Retina (tissue), 1 donor: ENCODE results near the gene JAZF1.

Experiments
- DNase-seq: peaks from one replicate; pipeline ENCODE4 v3.0.0-alpha.2; 2016

Gene JAZF1

GRCh38 chr7:27955011-27955410 is 225.6 kb downstream of the JAZF1 start:
- no peak for DNase-seq

DNA sequence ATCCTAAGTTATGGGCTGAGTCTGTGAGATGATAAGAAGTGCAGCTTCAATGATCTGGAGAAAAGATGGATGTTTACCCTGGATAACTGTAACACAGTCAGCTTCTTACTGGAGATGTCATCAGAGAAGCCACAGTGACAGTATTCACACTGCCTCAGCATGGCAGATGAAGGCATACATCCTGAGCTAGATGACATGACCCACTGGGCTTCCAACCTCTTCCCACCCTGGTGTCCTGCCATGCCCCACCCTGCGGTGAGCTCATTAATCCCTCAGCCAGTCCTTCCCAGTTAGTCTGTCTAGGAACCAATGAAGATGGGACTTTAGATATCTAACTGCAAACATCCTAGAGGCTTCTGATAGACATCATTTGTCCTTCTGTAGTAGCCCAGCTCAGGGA is 226.8 kb downstream of the JAZF1 start:
- no peak for DNase-seq

- DNase-seq, result no peak
Measured at GRCh38 chr7:27953361-27953760, 227.2 kb downstream of the JAZF1 start.

DNA sequence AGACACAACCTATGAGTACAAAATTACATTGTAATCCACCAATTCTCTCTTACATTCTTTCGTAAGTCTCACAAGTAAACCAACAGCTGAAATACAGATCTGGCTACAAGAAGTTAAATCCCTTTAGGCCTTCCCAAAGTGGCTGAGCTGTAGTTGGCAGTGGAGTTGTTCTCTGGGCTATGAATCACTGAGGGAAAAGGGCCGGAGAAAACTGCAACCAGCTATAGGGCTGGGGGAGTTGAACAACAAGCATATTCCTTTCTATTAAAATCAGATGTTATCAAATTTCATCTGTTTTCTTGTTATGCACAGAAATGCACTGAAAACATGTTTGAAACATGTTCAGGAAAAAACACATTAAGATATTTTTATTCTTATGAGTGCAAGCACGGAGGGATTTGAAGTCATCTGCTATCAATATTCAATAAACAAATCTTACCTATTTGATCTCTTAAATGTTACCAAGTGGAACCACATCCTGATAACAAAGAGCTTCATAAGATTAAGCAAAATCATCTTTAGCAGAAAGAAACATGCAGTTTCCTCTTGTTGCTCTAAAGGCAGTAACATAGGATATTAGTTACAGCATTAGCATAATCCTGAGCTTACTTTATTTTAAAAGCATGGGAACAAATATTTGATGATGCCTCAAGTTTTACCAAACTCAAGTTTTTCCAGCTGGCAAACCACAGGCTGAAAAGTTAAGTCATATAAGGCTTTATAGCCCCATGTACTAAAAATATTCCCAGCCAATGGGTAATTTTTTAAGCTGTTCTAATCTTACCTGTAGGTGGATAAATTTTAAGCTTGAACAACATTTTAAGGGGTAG is 227.9 kb downstream of the JAZF1 start:
- DNase-seq, result no peak

DNA sequence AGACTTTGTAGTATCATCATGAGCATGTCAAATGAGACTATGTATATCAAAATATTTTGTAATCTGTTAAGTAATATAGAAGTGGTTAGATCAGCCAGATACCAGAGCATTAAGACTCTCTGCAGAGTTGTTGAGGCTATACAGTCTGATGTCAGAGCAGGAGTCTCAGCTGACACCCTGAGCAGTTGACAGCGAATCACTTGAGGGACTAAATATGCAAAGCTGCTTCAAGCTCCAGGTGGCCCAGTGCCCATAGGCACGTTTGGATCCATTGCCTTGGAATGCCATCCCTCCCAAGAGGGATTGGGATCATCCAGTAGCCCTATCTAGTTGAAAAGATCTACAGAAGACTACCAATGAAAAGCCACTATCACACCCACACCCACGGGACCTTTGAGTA is 230.5 kb downstream of the JAZF1 start:
- DNase-seq, result no peak

DNA sequence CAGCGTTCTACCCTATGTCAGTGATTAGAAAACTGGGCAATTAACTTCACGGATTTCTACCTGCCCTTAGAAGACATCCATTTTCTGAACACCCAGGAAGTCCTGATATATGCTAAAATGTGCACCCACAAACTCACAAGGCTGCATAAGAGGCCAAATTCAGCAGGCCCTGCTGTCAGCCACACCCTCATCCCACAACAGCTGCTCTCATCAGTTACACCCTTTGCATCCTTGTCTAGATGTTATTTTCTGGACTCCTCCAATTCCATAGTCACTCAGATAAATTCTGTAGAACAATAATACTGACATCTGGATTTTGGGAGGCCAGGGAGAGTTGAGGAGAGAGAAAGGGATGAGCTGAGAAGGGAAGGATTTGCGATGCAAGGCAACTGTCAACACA is 231.7 kb downstream of the JAZF1 start:
- DNase-seq, result no peak

DNA sequence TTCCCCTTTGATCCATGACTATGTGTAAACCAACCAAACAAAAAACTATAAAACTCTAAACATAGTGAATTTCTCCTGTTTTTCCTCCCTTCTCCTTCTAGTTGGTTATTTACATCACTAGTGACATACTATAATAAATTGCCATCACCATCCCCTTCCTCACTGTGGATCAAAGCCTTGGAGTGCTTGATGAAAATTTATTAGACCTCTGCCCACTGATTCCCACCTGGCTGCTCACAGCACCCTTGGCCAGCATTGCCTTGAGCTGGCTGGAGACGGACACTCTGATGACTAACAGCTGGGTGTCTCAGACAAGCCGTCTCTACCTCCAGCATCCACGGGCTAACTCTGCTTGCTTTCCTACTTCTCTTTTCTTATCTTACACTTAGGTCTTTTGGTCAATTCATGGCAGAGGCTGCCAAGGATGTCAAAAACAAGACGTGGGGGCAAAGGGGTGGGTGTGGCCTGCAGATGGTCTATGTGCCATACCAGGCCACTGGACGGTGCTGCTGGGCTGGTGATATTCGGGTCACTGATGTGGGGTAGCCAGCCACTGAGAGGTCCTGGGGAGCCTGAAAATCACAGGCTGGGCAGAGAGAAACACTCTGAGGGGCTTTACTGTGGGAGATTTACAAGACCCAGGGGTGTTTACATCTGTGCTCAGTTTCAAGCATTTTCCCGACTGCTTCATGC is 232.9 kb downstream of the JAZF1 start:
- no peak for DNase-seq

DNA sequence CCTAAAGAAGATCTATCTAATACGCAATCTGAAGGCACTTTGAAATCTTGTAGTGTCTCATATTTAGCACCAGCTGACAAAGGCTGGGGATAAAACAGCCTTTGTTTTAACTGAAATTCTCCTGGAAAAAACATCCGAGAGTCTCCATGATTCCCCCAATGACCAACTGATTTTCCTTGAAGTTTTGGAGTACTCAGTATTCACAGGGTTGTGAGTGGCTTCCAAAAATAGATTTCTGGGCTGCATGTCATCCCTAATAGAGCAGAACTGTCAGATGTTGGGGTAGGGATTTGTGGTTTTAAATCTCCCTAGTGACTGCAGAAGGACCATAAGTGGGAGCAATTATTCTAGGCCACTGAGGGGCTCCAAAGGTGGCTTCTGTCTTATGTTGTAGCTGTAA is 234.2 kb downstream of the JAZF1 start:
- no peak for DNase-seq

- no peak for DNase-seq
Measured at GRCh38 chr7:27945058-27945795, 235.4 kb downstream of the JAZF1 start.

GRCh38 chr7:27944643-27945042 is 236.0 kb downstream of the JAZF1 start:
- DNase-seq, result no peak

GRCh38 chr7:27943241-27943640 is 237.4 kb downstream of the JAZF1 start:
- peak; percentile 25 for DNase-seq

- no peak for DNase-seq
Measured at GRCh38 chr7:27942711-27943110, 237.9 kb downstream of the JAZF1 start.

DNA sequence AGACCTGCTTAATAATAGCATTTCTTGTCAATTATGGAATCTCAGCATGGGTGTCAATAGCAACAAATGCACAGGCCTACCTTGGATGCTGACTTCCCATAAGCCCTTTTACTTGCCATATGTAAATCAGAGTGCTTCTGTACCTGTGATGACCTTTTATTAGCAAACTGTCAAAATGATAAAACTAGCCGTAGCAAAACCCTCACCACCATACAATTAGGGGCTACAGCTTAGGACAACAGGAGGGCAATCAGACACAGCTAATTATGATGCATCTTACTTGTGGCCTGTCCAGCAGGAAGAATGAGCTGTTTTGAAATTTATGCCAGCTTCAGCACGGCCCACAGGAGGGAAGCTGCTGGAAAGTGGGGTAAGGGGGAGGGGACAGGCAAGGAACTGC is 239.1 kb downstream of the JAZF1 start:
- no peak for DNase-seq

- no peak for DNase-seq
Measured at GRCh38 chr7:27940341-27940740, 240.3 kb downstream of the JAZF1 start.

DNA sequence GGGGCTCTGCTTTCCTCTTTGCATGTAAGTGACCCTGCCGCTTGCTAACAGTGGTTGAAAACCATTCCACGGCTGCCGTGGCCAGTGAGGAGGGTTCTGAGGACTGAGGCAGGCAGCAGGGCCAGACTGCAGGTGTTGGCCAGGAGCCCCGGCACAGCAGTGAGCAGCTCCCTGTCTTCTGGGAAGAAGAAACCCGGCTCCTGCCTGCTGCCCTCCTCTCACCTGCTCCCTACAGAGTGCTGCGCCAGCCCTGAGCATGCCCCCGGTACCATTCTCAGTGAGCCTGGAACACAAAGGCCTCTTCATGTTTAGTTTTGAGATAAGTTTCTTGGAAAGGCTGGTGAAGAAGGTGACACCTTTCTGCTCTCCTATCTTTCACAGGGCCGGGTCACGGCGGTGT is 240.7 kb downstream of the JAZF1 start:
- DNase-seq, result no peak

- no peak for DNase-seq
Measured at GRCh38 chr7:27936768-27937102, 243.9 kb downstream of the JAZF1 start.

- DNase-seq, result no peak
Measured at GRCh38 chr7:27936047-27936767, 244.4 kb downstream of the JAZF1 start.

DNA sequence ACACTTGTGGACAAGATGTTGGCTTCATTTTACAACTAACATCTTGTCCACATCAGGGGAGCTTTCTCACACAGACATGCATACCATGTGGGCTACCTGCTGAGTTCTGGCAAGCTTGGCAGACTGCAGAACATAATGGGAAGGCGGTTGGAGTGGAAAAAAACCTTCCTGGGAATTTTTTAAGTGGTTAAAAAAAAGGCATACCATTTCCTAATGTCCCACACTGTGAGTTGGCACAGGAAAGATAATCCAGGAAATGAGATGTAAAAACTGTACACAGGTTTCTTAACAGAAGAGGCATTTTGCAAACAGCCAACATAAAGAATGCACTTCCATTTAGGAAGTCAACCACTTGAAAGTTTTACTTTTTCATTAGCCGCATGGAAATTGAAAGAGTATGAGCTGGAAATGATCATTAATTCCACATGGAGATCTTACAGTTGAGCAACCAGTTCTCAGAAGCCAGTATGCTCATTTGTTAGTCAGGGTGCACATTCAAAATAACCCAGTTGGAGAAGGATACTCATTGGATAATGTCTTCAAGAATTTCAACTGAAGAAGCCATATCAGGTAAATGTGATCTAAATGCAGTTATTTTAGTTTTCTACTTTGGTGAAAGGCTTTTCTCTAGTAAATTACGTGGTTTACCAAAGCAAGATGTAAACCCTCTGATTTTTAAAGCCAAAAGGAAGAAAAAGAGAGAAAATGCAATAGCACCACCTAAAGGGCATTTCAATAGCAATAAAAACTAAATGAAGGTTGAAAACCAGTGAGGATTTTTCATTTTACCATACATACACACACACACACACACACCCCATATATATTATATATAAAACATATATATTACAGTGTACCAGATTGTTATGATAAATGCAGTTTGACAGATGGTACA is 246.7 kb downstream of the JAZF1 start:
- DNase-seq, result no peak

GRCh38 chr7:27930910-27931476 is 249.6 kb downstream of the JAZF1 start:
- no peak for DNase-seq

DNA sequence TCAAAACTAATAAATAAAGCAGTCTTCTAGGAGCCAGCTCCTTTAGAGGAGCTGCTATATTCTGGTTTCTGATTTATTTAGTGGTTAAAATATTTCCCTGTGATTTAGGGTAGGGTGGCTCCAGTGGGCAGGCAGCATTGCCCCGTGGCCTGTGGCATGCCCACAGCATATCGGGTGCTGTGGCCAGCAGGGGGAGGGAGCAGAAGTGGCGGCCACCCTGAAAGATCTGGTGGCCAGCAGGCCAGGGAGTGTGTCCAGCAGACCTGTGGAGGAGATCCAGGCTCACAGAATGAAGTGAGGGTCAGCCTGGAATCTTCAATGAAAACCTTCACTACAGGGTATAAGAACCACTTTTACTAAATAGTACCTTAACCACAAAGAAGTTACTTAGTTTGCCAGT is 251.5 kb downstream of the JAZF1 start:
- DNase-seq, result no peak

DNA sequence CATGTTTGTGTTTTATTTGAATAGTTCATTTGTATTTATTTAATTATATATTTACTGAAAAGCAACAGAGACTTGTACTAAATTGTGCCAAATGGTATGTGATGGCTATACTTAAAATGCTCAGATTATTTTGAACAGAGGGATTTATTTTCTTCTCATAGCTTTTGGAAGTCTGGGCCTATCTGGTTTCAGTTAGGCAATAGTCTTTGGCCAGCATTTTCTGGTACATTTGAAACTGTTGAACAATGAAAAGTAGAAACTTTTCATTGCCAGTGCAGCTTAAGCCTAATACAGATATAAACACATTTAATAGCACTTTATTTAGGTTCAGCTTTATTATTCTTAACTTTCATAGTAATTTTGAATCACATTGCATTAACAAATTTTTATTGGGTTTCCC is 252.6 kb downstream of the JAZF1 start:
- no peak for DNase-seq
